HEK293T (cell line): ENCODE results near the gene CLDND1.
"Not testable (repeated sequence)": the region's sequence is repeated elsewhere in the genome, so short reads cannot be mapped to it uniquely, and the experiment has no call there.

Experiments
- CTCF ChIA-PET: fragments of 350-600 bp; formaldehyde crosslinking; extraction: SDS; loops from one replicate; lab custom pipeline; 2021; ENCODE audit warnings: antibody characterized with exemption, inconsistent platforms; lab: Yijun Ruan, JAX
- POLR2A ChIA-PET: fragments of 350-600 bp; formaldehyde crosslinking; extraction: SDS; loops from one replicate; lab custom pipeline; 2020; ENCODE audit warnings: antibody characterized with exemption, inconsistent platforms; lab: Yijun Ruan, JAX
- DNase-seq: peaks from one replicate; pipeline ENCODE4 v3.0.0; 2012; ENCODE audit warnings: mixed read lengths; ENCODE audit errors: extremely low spot score
- ARNT ChIP-seq: fragments of 450-650 bp; IDR thresholded peaks from 2 replicates; pipeline ENCODE4 v1.6.1; 2017; ENCODE audit warnings: mild to moderate bottlenecking
- BHLHE40 ChIP-seq: fragments of 450-650 bp; IDR thresholded peaks from 2 replicates; pipeline ENCODE4 v1.6.1; 2016; ENCODE audit warnings: mild to moderate bottlenecking, moderate library complexity, borderline replicate concordance
- CTBP1 ChIP-seq: fragments of 450-650 bp; IDR thresholded peaks from 2 replicates; pipeline ENCODE4 v1.6.1; 2016; ENCODE audit warnings: borderline replicate concordance
- ELF4 ChIP-seq: fragments of 450-650 bp; IDR thresholded peaks from 2 replicates; pipeline ENCODE4 v1.6.1; 2017; ENCODE audit warnings: antibody characterized with exemption
- FOXA1 ChIP-seq: fragments of 450-650 bp; IDR thresholded peaks from 2 replicates; pipeline ENCODE4 v1.6.1; 2016; ENCODE audit warnings: mild to moderate bottlenecking
- FOXK2 ChIP-seq: fragments of 450-650 bp; IDR thresholded peaks from 2 replicates; pipeline ENCODE4 v1.6.1; 2016; ENCODE audit warnings: mild to moderate bottlenecking
- FOXM1 ChIP-seq: fragments of 450-650 bp; IDR thresholded peaks from 2 replicates; pipeline ENCODE4 v1.6.1; 2017; ENCODE audit warnings: mild to moderate bottlenecking, borderline replicate concordance
- HDGF ChIP-seq: fragments of 450-650 bp; IDR thresholded peaks from 2 replicates; pipeline ENCODE4 v1.6.1; 2017; ENCODE audit warnings: antibody characterized with exemption, borderline replicate concordance
- L3MBTL2 ChIP-seq: fragments of 450-650 bp; conservative IDR thresholded peaks from 2 replicates; pipeline ENCODE4 v1.6.1; 2016; ENCODE audit warnings: mild to moderate bottlenecking
- LEF1 ChIP-seq: fragments of 450-650 bp; IDR thresholded peaks from 2 replicates; pipeline ENCODE4 v1.6.1; 2017; ENCODE audit warnings: mild to moderate bottlenecking, borderline replicate concordance
- NFRKB ChIP-seq: fragments of 450-650 bp; IDR thresholded peaks from 2 replicates; pipeline ENCODE4 v1.6.1; 2016; ENCODE audit warnings: mild to moderate bottlenecking, moderate library complexity
- SP1 ChIP-seq: fragments of 450-650 bp; IDR thresholded peaks from 2 replicates; pipeline ENCODE4 v1.6.1; 2017
- SUZ12 ChIP-seq: fragments of 450-650 bp; IDR thresholded peaks from 2 replicates; pipeline ENCODE4 v1.6.1; 2016; ENCODE audit warnings: mild to moderate bottlenecking
- TARDBP ChIP-seq: fragments of 450-650 bp; IDR thresholded peaks from 2 replicates; pipeline ENCODE4 v1.6.1; 2016
- ZNF384 ChIP-seq: fragments of 450-650 bp; IDR thresholded peaks from 2 replicates; pipeline ENCODE4 v1.6.1; 2016
- TF ChIP-seq, protein P1 (sequence below): fragments of 450-650 bp; IDR thresholded peaks from 2 replicates; pipeline ENCODE4 v1.6.1; 2016

The CLDND1 gene

DNA sequence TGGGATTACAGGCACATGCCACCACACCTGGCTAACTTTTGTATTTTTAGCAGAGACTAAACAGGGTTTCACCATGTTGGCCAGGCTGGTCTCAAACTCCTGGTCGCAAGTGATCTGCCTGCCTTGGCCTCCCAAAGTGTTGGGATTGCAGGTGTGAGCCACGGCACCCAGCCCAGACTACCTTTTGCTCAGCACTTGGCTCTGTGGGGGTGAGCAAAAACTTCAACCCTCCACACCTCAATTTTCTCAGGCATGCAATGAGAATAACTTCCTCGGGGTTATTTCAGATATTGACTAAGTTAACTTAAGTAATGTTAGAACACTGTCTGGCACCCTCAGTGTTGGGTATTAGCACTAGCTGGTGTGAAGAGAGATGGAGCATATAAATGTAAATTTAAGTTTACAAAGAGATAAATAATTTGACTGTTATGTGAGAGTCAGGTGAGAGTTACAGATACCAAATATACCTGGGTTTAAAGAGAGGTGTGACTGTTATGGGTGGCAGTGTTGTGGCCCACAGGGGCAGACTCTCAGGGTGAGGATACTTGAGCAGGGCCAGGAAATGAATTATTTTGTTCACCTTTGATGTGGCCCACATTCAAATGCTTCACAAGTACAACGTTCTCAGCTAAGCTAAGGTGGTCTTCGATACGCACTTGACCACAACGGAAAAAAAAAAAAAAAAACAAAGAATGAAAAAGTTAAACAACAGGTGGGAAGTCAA lies 41.7 kb upstream of the CLDND1 start:
- no peak for DNase-seq
- ChIA-PET CTCF (no interaction called here), POLR2A (no interaction called here)
- no peak for TF ChIP-seq CTBP1
- TF ChIP-seq L3MBTL2: no peak
- TF ChIP-seq SUZ12: no peak

DNA sequence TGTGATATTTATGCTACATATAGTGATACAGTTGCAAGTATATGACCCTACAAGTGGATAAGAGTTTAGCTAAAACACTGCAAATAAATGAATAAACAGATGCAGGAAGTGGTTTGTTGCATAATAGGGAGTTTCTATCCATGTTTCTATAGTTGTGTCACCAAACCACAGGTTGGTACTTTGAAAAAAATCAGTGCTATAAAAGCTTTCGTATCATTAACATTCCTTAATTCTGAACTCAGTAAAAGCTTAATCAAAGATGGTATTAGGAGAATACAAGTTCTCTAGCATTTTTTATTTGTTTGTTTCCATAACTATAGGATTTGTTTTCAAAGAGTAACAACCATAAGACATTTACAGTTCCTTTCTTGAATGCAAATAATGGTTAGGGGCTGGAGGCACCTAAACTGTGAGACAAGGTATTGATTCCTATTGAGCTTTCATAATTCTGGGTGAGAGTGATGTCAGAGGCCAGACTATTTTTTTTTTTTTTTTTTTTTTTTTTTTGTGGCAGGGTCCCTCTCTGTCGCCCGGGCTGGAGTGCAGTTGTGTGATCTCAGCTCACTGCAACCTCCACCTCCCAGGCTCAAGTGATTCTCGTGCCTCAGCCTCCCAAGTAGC lies 41.1 kb upstream of the CLDND1 start:
- DNase-seq: no peak
- POLR2A ChIA-PET: no interaction called here
- TF ChIP-seq TARDBP (no peak), LEF1 (no peak), ARNT (no peak), FOXM1 (no peak), CTBP1 (no peak), FOXA1 (no peak), L3MBTL2 (no peak), SP1 (no peak), HDGF (no peak), NFRKB (no peak), ELF4 (no peak), ZNF384 (no peak), SUZ12 (no peak), FOXK2 (no peak), BHLHE40 (no peak)
- TF ChIP-seq, protein P1, sequence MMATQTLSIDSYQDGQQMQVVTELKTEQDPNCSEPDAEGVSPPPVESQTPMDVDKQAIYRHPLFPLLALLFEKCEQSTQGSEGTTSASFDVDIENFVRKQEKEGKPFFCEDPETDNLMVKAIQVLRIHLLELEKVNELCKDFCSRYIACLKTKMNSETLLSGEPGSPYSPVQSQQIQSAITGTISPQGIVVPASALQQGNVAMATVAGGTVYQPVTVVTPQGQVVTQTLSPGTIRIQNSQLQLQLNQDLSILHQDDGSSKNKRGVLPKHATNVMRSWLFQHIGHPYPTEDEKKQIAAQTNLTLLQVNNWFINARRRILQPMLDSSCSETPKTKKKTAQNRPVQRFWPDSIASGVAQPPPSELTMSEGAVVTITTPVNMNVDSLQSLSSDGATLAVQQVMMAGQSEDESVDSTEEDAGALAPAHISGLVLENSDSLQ: no peak
- CTCF ChIA-PET: no interaction called here

GRCh38 chr3:98561727-98562521 lies 39.2 kb upstream of the CLDND1 start:
- no peak for TF ChIP-seq HDGF
- DNase-seq: no peak
- POLR2A ChIA-PET: no interaction called here
- CTCF ChIA-PET: no interaction called here

GRCh38 chr3:98560911-98561310 lies 38.2 kb upstream of the CLDND1 start:
- TF ChIP-seq FOXK2 (no peak), ZNF384 (no peak), CTBP1 (no peak), FOXA1 (no peak), BHLHE40 (no peak)
- no peak for DNase-seq
- ChIA-PET CTCF (no interaction called here), POLR2A (no interaction called here)

DNA sequence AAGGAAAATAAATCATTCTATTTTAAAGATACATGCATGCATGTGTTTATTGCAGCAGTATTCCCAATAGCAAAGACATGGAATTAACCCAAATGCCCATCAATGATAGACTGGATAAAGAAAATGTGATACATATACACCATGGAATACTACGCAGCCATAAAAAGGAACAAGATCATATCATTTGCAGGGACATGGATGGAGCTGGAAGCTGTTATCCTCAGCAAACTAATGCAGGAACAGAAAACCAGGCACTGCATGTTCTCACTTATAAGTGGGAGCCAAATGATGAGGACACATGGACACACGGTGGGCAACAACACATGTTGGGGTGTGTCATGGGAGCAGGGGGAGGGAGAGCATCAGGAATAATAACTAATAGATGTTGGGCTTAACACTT lies 37.1 kb upstream of the CLDND1 start:
- POLR2A ChIA-PET, DNase-seq: not testable (repeated sequence)
- CTCF ChIA-PET: interaction anchor here (0.7 kb wide), 1 partner anchor 14 kb away, joined by 3 read pairs; no protein-coding TSS in a partner anchor

DNA sequence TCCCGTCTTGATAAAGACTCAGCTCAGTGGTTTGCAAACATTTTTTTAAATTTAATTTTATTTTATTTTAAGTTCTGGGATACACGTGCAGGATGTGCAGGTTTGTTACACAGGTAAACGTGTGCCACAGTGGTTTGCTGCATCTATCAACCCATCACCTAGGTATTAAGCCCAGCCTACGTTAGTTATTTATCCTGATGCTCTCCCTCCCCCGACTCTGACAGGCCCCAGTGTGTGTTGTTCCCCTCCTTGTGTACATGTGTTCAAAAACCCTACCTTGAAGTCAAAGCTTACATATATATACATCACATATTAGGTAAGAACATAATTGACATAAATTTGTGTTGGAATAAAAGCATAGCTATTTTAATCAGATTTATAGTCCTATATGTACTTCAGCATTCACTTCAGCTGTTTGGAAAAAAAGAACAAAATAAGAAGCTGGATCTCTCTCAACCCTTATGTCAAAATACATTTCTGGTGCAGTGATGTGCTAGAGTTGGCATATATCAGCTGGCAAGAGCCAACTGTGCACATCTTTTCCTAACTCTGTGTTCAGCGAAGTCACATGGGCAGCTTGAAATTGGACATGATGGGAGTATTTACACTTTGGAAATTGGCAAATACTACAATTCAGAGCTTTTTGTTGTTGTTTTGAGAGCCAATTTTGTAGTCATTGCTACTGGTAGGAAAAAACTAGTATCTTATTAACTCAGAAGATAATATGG lies 35.6 kb upstream of the CLDND1 start:
- TF ChIP-seq FOXA1 (no peak), L3MBTL2 (no peak), TARDBP (no peak)
- DNase-seq: no peak
- ChIA-PET POLR2A (no interaction called here), CTCF (no interaction called here)

DNA sequence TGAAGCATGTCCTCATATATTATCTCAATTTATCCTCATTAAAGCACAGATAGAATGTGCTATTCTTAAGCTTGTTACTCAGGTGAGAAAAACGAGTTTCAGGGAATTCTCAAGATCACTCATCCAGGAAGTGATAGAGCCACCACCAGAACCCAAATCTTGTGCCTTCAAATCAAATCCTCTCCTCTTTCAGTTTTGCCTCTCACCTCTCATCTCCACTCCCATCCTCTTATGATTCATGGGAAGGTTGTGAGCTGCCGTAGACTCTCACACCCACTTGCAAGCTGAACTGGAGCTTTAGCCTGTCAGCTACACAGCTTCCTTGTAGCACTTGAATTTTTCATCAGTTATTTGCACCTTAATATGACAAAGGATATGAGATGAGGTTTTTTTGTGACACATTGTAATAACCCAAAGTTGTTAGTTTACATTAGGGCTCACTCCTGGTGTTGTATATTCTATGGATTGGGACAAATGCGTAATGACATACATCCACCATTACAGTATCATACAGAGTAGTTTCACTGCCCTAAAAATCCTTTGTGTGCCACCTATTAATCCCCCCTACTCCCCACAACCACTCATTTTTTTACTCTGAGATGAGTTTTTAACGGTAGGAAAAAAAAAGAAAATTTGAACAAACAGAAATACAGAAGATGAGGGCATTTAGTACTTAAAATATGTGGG lies 34.8 kb upstream of the CLDND1 start:
- TF ChIP-seq, protein P1: no peak
- no peak for TF ChIP-seq FOXA1
- no peak for TF ChIP-seq NFRKB
- TF ChIP-seq SUZ12: no peak
- no peak for TF ChIP-seq LEF1
- TF ChIP-seq ZNF384: no peak
- no peak for TF ChIP-seq ELF4
- no peak for TF ChIP-seq TARDBP
- TF ChIP-seq CTBP1: no peak
- TF ChIP-seq SP1: no peak
- TF ChIP-seq BHLHE40: no peak
- CTCF ChIA-PET: no interaction called here
- POLR2A ChIA-PET: no interaction called here
- DNase-seq: no peak
